HG03460 (cell line): Measurements from ENCODE around the gene SERPINC1.
"Not testable (repeated sequence)": the region's sequence is repeated elsewhere in the genome, so short reads cannot be mapped to it uniquely, and the experiment has no call there.

Source experiments
- ATAC-seq: cut with Tn5 transposase; IDR thresholded peaks from one replicate; pipeline ENCODE4 v1.9.1; 2021; ENCODE audit not compliant: unreplicated experiment

SERPINC1 gene

DNA sequence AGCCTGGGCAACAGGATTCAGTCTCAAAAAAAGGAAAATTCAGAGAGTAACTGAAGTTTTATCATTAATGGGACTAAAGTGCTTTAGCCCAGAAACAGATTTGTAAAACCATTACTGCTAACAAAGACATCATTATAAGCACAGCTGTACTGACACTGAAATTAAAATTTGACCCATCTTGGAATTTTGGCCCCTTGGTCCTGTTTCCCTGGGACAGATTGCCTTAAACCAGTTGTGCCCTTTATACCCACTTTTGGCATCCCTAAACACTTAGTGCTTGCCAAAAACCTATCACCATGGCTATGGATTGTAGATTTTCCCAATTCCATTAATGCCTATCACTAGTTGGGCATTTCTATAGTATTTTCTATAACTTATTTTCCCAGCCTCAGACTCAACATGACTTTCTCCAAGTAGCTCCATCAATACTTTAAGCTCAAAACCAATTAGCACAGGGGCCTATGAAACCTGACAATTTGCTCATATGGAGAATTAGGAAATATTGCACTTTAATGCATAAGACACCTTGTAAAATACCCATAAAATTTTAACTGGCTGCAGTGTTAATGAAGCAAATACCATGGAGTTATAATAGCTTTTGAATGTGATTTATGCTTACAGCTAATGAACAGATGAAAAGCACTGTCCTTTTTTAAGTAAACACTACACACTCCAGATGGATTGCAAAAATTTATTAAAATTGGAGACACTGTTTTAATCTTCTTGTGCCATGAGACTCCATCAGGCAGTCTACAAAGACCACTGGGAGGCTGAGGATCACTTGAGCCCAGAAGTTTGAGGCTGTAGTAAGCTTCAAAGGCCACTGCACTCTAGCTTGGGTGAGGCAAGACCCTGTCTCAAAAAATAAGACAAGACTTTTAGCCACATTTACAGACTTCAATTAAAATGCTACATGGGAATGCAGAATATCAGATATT, 53.6 kb downstream of the SERPINC1 start:
- no peak for ATAC-seq

DNA sequence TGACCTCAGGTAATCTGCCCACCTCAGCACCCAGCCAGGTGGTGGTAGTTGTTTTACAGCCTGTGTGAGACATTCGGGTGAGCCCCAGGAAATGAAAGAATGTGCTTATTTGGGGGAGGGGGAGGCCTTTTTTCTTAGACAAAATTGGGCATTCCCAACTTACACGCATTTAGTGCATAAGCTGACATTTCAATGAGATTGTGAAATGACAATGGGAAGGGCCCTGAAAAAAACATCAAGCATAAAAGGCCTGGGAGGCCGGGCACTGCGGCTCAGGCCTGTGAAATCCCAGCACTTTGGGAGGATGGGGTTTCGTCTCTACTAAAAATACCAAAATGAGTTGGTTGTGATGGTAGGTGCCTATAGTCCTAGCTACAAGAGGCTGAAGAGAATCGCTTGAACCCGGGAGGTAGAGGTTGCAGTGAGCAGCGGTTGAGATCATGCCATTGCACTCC, 54.3 kb downstream of the SERPINC1 start:
- no peak for ATAC-seq

DNA sequence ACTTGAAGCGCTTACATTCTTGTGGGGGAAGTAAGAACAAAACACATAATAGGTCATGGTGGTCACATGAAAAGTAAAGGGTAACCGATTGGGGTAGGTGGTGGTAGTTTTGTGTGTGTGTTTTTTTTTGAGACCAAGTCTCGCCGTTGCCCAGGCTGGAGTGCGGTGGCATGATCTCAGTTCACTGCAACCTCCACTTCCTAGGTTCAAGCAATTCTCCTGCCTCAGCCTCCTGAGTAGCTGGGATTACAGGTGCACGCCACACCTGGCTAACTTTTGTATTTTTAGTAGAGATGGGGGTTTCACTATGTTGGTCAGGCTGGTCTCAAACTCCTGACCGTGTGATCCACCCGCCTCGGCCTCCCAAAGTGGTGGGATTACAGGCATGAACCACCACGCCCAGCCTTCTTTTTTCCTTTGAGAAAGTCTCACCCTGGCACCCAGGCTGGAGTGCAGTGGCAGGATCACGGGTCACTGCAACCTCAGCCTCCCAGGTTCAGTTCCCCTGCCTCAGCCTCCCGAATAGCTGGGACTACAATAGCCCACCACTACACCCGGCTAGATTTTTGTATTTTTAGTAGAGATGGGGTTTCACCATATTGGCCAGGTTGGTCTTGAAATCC, 54.9 kb downstream of the SERPINC1 start:
- ATAC-seq: not testable (repeated sequence)

DNA sequence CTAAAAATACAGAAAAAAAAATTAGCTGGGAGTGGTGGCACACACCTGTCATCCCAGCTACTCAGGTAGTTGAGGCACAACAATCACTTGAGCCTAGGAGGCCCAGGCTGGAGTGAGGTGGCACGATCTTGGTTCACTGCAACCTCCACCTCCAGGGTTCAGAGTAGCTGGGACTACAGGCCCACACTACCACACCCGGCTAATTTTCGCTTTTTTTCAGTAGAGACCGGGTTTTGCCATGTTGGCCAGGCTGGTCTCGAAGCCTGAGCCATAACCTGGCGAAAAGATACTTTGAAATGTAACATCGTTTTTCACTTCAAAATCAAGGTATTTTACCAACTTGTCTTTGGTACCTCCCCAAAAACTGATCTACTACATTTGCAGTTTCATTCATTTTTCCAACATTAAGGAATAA, 55.4 kb downstream of the SERPINC1 start:
- no peak for ATAC-seq

DNA sequence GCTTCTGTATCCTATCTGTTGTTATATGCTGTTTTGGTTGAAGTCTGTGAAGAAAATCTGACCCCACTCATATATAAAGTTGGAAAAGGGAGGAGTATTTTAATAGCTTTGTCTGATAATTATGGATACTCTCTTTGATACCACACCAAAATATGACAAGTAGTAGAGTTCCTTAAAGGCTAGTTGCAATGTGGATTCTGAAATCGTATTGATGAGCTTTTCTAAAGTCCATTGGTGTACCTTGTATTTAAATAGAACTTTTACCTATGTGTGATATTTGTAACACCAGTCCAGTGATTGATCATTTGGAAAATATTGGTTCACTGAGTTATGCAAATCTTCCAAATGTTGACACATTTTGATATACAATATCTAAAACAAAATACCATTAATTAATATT, 57.1 kb downstream of the SERPINC1 start:
- ATAC-seq: no peak

DNA sequence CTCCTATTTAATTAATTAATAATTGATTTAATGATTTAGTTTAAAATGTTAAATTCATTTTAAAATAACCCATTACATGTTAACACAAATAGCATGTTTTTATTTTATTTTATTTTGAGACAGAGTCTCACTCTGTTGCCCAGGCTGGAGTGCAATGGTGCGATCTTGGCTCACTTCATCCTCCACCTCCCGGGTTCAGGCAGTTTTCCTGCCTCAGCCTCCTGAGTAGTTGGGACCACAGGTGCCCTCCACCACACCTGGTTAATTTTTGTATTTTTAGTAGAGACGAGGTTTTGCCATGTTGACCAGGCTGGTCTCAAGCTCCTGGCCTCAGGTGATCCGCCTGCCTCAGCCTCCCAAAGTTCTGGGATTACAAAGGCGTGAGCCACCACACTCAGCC, 57.6 kb downstream of the SERPINC1 start:
- ATAC-seq: not testable (repeated sequence)

DNA sequence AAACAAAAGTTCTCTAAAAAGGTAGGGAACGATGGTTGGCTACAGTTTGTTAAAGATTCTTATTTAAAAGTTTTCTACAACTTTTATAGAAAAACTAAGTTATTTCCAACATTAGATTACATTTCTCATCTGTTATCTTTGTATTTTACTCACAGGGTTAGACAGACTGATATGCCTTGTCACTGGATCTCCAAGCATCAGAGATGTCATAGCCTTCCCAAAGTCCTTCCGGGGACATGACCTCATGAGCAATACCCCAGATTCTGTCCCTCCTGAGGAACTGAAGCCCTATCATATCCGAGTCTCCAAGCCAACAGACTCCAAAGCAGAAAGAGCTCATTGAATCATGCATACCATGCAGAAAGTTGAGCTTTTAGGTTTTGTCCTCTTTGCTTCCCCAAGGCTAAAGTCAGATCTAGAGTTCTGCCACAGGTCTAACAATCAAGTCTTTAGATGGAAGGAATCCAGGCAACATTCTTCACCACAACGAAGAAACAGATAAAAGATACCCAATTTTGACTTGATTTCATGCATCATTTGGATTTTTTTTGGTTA, 59.7 kb downstream of the SERPINC1 start:
- ATAC-seq: no peak

DNA sequence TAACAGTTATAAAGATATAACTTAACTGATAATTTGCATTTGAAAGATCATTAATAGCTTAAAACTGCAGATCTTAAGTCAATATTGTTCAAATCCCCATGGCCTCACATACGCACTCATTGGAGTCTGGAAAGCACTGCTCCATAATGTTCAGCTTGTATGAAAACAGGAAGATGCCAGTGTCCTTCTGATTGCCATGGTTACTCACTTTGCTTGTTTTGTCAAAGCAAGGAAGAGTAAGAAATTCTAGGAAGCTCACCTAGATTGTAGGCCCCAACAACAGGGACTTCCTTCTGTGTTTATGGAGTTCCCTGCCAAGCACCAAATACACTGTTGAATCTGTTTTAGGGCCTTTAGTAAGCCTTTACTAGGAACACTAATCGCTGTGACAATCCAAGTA, 60.2 kb downstream of the SERPINC1 start:
- ATAC-seq: no peak

DNA sequence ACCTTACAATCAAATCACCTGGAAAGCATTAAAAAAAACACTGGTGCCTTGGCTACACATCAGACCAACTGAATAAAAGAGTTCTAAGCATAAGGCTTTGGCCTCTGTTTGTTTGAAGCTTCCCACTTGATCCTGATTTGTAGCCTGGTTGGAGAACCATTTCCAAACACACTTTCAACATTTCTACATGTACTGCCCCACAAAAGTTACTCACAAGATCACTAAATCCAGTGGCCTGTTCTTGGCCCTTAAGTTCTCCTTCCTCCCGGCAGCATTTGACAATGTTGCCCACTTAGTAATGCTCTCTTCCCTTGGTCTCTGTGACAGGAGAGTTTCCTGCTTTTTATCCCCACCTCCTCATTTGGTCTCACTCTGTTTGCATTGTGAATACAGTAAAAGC, 61.1 kb downstream of the SERPINC1 start:
- no peak for ATAC-seq
